HepG2 (cell line): ENCODE results near the gene ENG. TPM values are rescaled to one million over a fixed set of nuclear protein-coding genes. Genes with fewer than 3 reads are reported as not detected.

Source experiments
- ADNP ChIP-seq: sonication (generic); formaldehyde crosslinking; IDR thresholded peaks from 2 replicates; pipeline ENCODE4 v1.4.0; 2020; ENCODE audit warnings: missing genetic modification reagents
- AGO2 ChIP-seq: fragments of 200-400 bp; formaldehyde crosslinking; optimal IDR thresholded peaks from 2 replicates; pipeline ENCODE3; 2017; ENCODE audit warnings: mild to moderate bottlenecking, low read depth, low read length, moderate library complexity
- ETV5 ChIP-seq: IDR thresholded peaks from 2 replicates; pipeline ENCODE4 v1.6.1; 2018; ENCODE audit warnings: missing biosample characterization, missing genetic modification reagents, inconsistent platforms, borderline replicate concordance
- HNRNPL ChIP-seq: fragments of 200-400 bp; formaldehyde crosslinking; IDR thresholded peaks from 2 replicates; pipeline ENCODE4 v1.6.1; 2017; ENCODE audit warnings: mild to moderate bottlenecking, low read depth, low read length
- LCORL ChIP-seq, 2 experiments: fragments of 450-650 bp in 1 of 2; sonication (generic) in 1 of 2; formaldehyde crosslinking in 1 of 2; IDR thresholded peaks; 2 replicates each; pipeline versions ENCODE4 v1.5.0 to v1.6.1; 2017 to 2020; ENCODE audit warnings: antibody characterized with exemption in 1 of 2, missing genetic modification reagents in 1 of 2
- NFKBIZ ChIP-seq: IDR thresholded peaks from 2 replicates; pipeline ENCODE4 v1.6.1; 2018; ENCODE audit warnings: missing genetic modification reagents, missing compliant biosample characterization
- PAXIP1 ChIP-seq: sonication (generic); formaldehyde crosslinking; conservative IDR thresholded peaks from 2 replicates; pipeline ENCODE4 v1.4.0; 2020; ENCODE audit warnings: mild to moderate bottlenecking, missing genetic modification reagents, moderate library complexity
- SAP130 ChIP-seq: IDR thresholded peaks from 2 replicates; pipeline ENCODE4 v1.6.1; 2016; ENCODE audit warnings: low read depth
- ZBTB38 ChIP-seq: sonication (generic); formaldehyde crosslinking; IDR thresholded peaks from 2 replicates; pipeline ENCODE4 v1.5.1; 2020; ENCODE audit warnings: mild to moderate bottlenecking, missing genetic modification reagents
- ZBTB40 ChIP-seq, 2 experiments: fragments of 450-650 bp in 1 of 2; sonication (generic) in 1 of 2; formaldehyde crosslinking in 1 of 2; IDR thresholded peaks; 2 replicates each; pipeline versions ENCODE4 v1.6.1 to v1.8.0; 2016 to 2022; ENCODE audit warnings: antibody characterized with exemption in 1 of 2, mild to moderate bottlenecking in 1 of 2, missing genetic modification reagents in 1 of 2
- ZNF335 ChIP-seq: sonication (generic); formaldehyde crosslinking; IDR thresholded peaks from 2 replicates; pipeline ENCODE4 v1.4.0; 2020; ENCODE audit warnings: missing genetic modification reagents
- ZNF44 ChIP-seq: sonication (generic); formaldehyde crosslinking; IDR thresholded peaks from 2 replicates; pipeline ENCODE4 v1.5.1; 2020; ENCODE audit warnings: mild to moderate bottlenecking, missing genetic modification reagents
- ZNF678 ChIP-seq: sonication (generic); formaldehyde crosslinking; IDR thresholded peaks from 2 replicates; pipeline ENCODE4 v1.4.0; 2020; ENCODE audit warnings: mild to moderate bottlenecking, missing genetic modification reagents
- ZSCAN30 ChIP-seq: sonication (generic); formaldehyde crosslinking; IDR thresholded peaks from 2 replicates; pipeline ENCODE4 v1.5.0; 2020; ENCODE audit warnings: mild to moderate bottlenecking, missing genetic modification reagents
- polyA plus RNA-seq, 8 experiments: library from polyadenylated mRNA; depleted of rRNA in 3 of 8; stranded (reverse) in 7 of 8; unstranded in 1 of 8; fragments of >200 nt; fragmentation: Illumina TruSeq in 4 of 8; extraction: Trizol in 4 of 8; gene quantifications; 2 replicates each; pipeline versions ENCODE4 v1.2.1 to v1.2.3, GENCODE V29; 2011 to 2016; ENCODE audit warnings: low read depth in 4 of 8, missing spikeins in 1 of 8, mixed read lengths in 1 of 8; ENCODE audit not compliant: insufficient read depth in 1 of 8
- total RNA-seq, 5 experiments: library from RNA; depleted of rRNA; stranded (reverse); fragments of >200 nt; fragmentation: Illumina TruSeq; extraction: Trizol; gene quantifications; 2 replicates each; pipeline ENCODE4 v1.2.3, GENCODE V29; 2016; ENCODE audit warnings: low read depth in 1 of 5

Gene ENG
- total and polyA plus RNA-seq, 2 of the 13 experiments (the other 11 are each of a cell fraction or from before 2014, with no cell fraction given): 0.02 to 1.1 TPM

- no peak for TF ChIP-seq ZBTB40 (IDR thresholded peaks at IDR 0.05)
- TF ChIP-seq ZBTB40 (CRISPR knock-in tag; IDR thresholded peaks at IDR 0.05): no peak
- TF ChIP-seq ZNF678 (CRISPR knock-in tag): no peak
- no peak for TF ChIP-seq LCORL (IDR thresholded peaks at IDR 0.05)
- peak; percentile 27; the same call in 1 of the 2 replicates for TF ChIP-seq LCORL (CRISPR knock-in tag; IDR thresholded peaks at IDR 0.05)
- TF ChIP-seq ZBTB38 (CRISPR knock-in tag): peak; percentile 56; the same call in 1 of the 2 replicates
- TF ChIP-seq SAP130 (CRISPR knock-in tag): peak; percentile 35; the same call in 1 of the 2 replicates
- TF ChIP-seq ZNF44: no peak
- TF ChIP-seq ZNF335 (CRISPR knock-in tag): peak; percentile 22; the same call in 1 of the 2 replicates
- no peak for TF ChIP-seq ADNP (CRISPR knock-in tag)
- TF ChIP-seq HNRNPL: peak; percentile 88
- peak; percentile 63; the same call in 1 of the 2 replicates for TF ChIP-seq ETV5 (CRISPR knock-in tag)
- no peak for TF ChIP-seq AGO2
- TF ChIP-seq NFKBIZ (CRISPR knock-in tag): no peak
- TF ChIP-seq ZSCAN30: no peak
- peak; percentile 55 for TF ChIP-seq PAXIP1
These were observed 15.9 kb downstream of the ENG start (continued) for GRCh38 chr9:127838375-127839078.
